SK-N-SH (cell line): ENCODE measurements around the gene CDH9. TPM values are rescaled to one million over a fixed set of nuclear protein-coding genes. Genes with fewer than 3 reads are reported as not detected.

ENCODE experiments used
- CTCF ChIA-PET: fragments of 300-600, 350-600 bp; formaldehyde crosslinking; extraction: SDS; loops from one replicate; lab custom pipeline; 2021; lab: Yijun Ruan, JAX
- POLR2A ChIA-PET: fragments of 350-600 bp; sonication (Branson Sonifier 250); formaldehyde crosslinking; extraction: SDS; loops from one replicate; lab custom pipeline; 2020; ENCODE audit warnings: antibody characterized with exemption, inconsistent platforms; lab: Yijun Ruan, JAX
- DNase-seq: peaks from one replicate; pipeline ENCODE4 v3.0.0; 2012
- H2AFZ ChIP-seq: fragments of 200-600 bp; sonication (generic); 2 replicates; pipeline ENCODE4 v1.8.1; 2016; ENCODE audit warnings: antibody characterized with exemption, mild to moderate bottlenecking, low read depth
- H3F3A ChIP-seq: fragments of 200-600 bp; sonication (generic); replicated peaks from 2 replicates; pipeline ENCODE3; 2016; ENCODE audit warnings: antibody characterized with exemption, mild to moderate bottlenecking; ENCODE audit not compliant: insufficient read depth
- H3K27ac ChIP-seq, 2 experiments: fragments of 200-500 bp in 1 of 2; fragments of 200-600 bp in 1 of 2; sonication (Bioruptor generic) in 1 of 2; sonication (generic), shearing (Covaris generic) in 1 of 2; 2 replicates each; pipeline versions ENCODE4 v1.5.1 to v1.6.1; 2014 to 2016; ENCODE audit warnings: low read depth in 2 of 2, inconsistent platforms in 1 of 2, low read length in 1 of 2, mild to moderate bottlenecking in 1 of 2, mixed read lengths in 1 of 2
- H3K27me3 ChIP-seq: fragments of 200-600 bp; sonication (generic), shearing (Covaris generic); 2 replicates; pipeline ENCODE4 v1.6.1; 2016; ENCODE audit warnings: mixed run types; ENCODE audit not compliant: insufficient read depth
- H3K36me3 ChIP-seq, 2 experiments: fragments of 200-500 bp in 1 of 2; fragments of 200-600 bp in 1 of 2; sonication (Bioruptor generic) in 1 of 2; sonication (generic) in 1 of 2; replicated peaks in 1 of 2; 2 replicates each; pipeline versions ENCODE3 to v1.5.1; 2014 to 2016; ENCODE audit warnings: low read length in 1 of 2, mild to moderate bottlenecking in 1 of 2; ENCODE audit not compliant: insufficient read depth in 2 of 2, control insufficient read depth in 1 of 2
- H3K4me1 ChIP-seq, 2 experiments: fragments of 200-500 bp in 1 of 2; fragments of 200-600 bp in 1 of 2; sonication (Bioruptor generic) in 1 of 2; sonication (generic), shearing (Covaris generic) in 1 of 2; 2 replicates each; pipeline versions ENCODE4 v1.5.1 to v1.6.1; 2014 to 2016; ENCODE audit warnings: low read depth in 1 of 2, low read length in 1 of 2, mixed run types in 1 of 2; ENCODE audit not compliant: insufficient read depth in 2 of 2, control insufficient read depth in 1 of 2
- H3K4me2 ChIP-seq: fragments of 200-600 bp; sonication (generic), shearing (Covaris generic); 2 replicates; pipeline ENCODE4 v1.6.1; 2017; ENCODE audit warnings: mixed run types
- H3K4me3 ChIP-seq, 2 experiments: fragments of 200-500 bp in 1 of 2; fragments of 200-600 bp in 1 of 2; sonication (Bioruptor generic) in 1 of 2; sonication (generic), shearing (Covaris generic) in 1 of 2; 2 replicates each; pipeline versions ENCODE4 v1.5.1 to v1.8.1; 2014 to 2016; ENCODE audit warnings: low read depth in 2 of 2, inconsistent platforms in 1 of 2, low read length in 1 of 2, mild to moderate bottlenecking in 1 of 2, mixed read lengths in 1 of 2, moderate library complexity in 1 of 2
- H3K79me2 ChIP-seq: fragments of 200-600 bp; sonication (generic); 2 replicates; pipeline ENCODE4 v1.8.1; 2017; ENCODE audit warnings: mild to moderate bottlenecking; ENCODE audit not compliant: insufficient read depth
- H3K9ac ChIP-seq: fragments of 200-600 bp; sonication (generic); 2 replicates; pipeline ENCODE4 v1.6.1; 2017; ENCODE audit warnings: mixed run types
- H3K9me2 ChIP-seq: fragments of 200-600 bp; sonication (generic); 2 replicates; pipeline ENCODE4 v1.6.1; 2017; ENCODE audit warnings: mixed run types
- H3K9me3 ChIP-seq: fragments of 200-600 bp; sonication (generic); 2 replicates; pipeline ENCODE4 v1.6.1; 2017; ENCODE audit warnings: mixed run types, mild to moderate bottlenecking, moderate library complexity
- H4K20me1 ChIP-seq: fragments of 200-600 bp; sonication (generic); 2 replicates; pipeline ENCODE4 v1.6.1; 2017; ENCODE audit warnings: mild to moderate bottlenecking, mixed run types; ENCODE audit not compliant: insufficient read depth
- EP300 ChIP-seq, 2 experiments: IDR thresholded peaks; 2 replicates each; pipeline versions ENCODE4 v1.4.0 to v1.6.1; 2012; ENCODE audit warnings: borderline replicate concordance in 1 of 2, low read depth in 1 of 2, low read length in 1 of 2
- FOSL2 ChIP-seq: IDR thresholded peaks from 2 replicates; pipeline ENCODE4 v1.4.0; 2012; ENCODE audit warnings: low read depth, mild to moderate bottlenecking, moderate library complexity, borderline replicate concordance
- NFIC ChIP-seq: IDR thresholded peaks from 2 replicates; pipeline ENCODE4 v1.4.0; 2012; ENCODE audit warnings: borderline replicate concordance
- NRF1 ChIP-seq: IDR thresholded peaks from 2 replicates; pipeline ENCODE4 v1.6.1; 2012; ENCODE audit warnings: low read depth, mild to moderate bottlenecking, low read length
- RAD21 ChIP-seq: IDR thresholded peaks from 2 replicates; pipeline ENCODE4 v1.6.1; 2012; ENCODE audit warnings: mild to moderate bottlenecking, low read length
- SIN3A ChIP-seq: IDR thresholded peaks from 2 replicates; pipeline ENCODE4 v1.6.1; 2012; ENCODE audit warnings: low read depth, mild to moderate bottlenecking, low read length, moderate library complexity, borderline replicate concordance
- TAF1 ChIP-seq: IDR thresholded peaks from 2 replicates; pipeline ENCODE4 v1.6.1; 2012; ENCODE audit warnings: low read depth, mild to moderate bottlenecking, low read length, moderate library complexity, borderline replicate concordance
- YY1 ChIP-seq: IDR thresholded peaks from 2 replicates; pipeline ENCODE4 v1.4.0; 2012; ENCODE audit warnings: low read depth, mild to moderate bottlenecking
- WGBS: methylation state at CpG from one replicate; pipeline ENCODE4 v1.1.6; 2017; ENCODE audit warnings: low lambda C conversion rate; 5-methylcytosine and 5-hydroxymethylcytosine counted together
- polyA plus RNA-seq, 3 experiments: library from polyadenylated mRNA; depleted of rRNA; stranded (reverse); fragments of >200 nt; gene quantifications; 2 replicates each; pipeline ENCODE4 v1.2.3, GENCODE V29; 2012
- TF ChIP-seq, protein P1 (sequence below): fragments of 150-350 bp; IDR thresholded peaks from 2 replicates; pipeline ENCODE4 v1.6.1; 2016; ENCODE audit warnings: mild to moderate bottlenecking, low read depth, low read length
- TF ChIP-seq, protein P2 (sequence below): fragments of 200-600 bp; sonication (generic); IDR thresholded peaks from 2 replicates; pipeline ENCODE4 v1.6.1; 2017; ENCODE audit warnings: antibody characterized with exemption, mild to moderate bottlenecking, moderate library complexity
- TF ChIP-seq, protein P3 (sequence below): IDR thresholded peaks from 2 replicates; pipeline ENCODE4 v1.6.1; 2012; ENCODE audit warnings: mild to moderate bottlenecking, low read depth, low read length, moderate library complexity

Gene CDH9
- polyA plus RNA-seq, 1 of the 3 experiments (the other 2 are of a cell fraction) = not detected

- H3K4me3 ChIP-seq = no peak overlapping the region
- H2AFZ ChIP-seq = no peak overlapping the region
- no peaks in the 10 kb centered on the region for H3K9me3 ChIP-seq
- no peaks in the 10 kb centered on the region for H3K36me3 ChIP-seq
- H3K79me2 ChIP-seq = no peaks in the 10 kb centered on the region
- H3K27me3 ChIP-seq = no peaks in the 10 kb centered on the region
- H3K9ac ChIP-seq = no peak overlapping the region
- H3K4me2 ChIP-seq = no peak overlapping the region
- ChIA-PET POLR2A (no interaction called here), CTCF (no interaction called here)
- no peaks in the 10 kb centered on the region for H3K4me1 ChIP-seq
- TF ChIP-seq, protein P1, sequence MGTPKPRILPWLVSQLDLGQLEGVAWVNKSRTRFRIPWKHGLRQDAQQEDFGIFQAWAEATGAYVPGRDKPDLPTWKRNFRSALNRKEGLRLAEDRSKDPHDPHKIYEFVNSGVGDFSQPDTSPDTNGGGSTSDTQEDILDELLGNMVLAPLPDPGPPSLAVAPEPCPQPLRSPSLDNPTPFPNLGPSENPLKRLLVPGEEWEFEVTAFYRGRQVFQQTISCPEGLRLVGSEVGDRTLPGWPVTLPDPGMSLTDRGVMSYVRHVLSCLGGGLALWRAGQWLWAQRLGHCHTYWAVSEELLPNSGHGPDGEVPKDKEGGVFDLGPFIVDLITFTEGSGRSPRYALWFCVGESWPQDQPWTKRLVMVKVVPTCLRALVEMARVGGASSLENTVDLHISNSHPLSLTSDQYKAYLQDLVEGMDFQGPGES = no peak
- TF ChIP-seq, protein P2, sequence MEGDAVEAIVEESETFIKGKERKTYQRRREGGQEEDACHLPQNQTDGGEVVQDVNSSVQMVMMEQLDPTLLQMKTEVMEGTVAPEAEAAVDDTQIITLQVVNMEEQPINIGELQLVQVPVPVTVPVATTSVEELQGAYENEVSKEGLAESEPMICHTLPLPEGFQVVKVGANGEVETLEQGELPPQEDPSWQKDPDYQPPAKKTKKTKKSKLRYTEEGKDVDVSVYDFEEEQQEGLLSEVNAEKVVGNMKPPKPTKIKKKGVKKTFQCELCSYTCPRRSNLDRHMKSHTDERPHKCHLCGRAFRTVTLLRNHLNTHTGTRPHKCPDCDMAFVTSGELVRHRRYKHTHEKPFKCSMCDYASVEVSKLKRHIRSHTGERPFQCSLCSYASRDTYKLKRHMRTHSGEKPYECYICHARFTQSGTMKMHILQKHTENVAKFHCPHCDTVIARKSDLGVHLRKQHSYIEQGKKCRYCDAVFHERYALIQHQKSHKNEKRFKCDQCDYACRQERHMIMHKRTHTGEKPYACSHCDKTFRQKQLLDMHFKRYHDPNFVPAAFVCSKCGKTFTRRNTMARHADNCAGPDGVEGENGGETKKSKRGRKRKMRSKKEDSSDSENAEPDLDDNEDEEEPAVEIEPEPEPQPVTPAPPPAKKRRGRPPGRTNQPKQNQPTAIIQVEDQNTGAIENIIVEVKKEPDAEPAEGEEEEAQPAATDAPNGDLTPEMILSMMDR = no peak
- TF ChIP-seq EP300 (IDR thresholded peaks at IDR 0.05; ENCODE audit: borderline replicate concordance in 1 of 2, low read depth in 1 of 2, low read length in 1 of 2) = no peak
- TF ChIP-seq RAD21 = no peak
- TF ChIP-seq YY1 = no peak
- H4K20me1 ChIP-seq = no peaks in the 10 kb centered on the region
- no peaks in the 10 kb centered on the region for H3F3A ChIP-seq
- no peak for DNase-seq
- H3K9me2 ChIP-seq = no peaks in the 10 kb centered on the region
- no peak overlapping the region for H3K27ac ChIP-seq
Measured at GRCh38 chr5:27007121-27007520, 31.3 kb downstream of the CDH9 start.

GRCh38 chr5:26986985-26987384, 51.4 kb downstream of the CDH9 start:
- Histone ChIP-seq H3K9me2 (no peaks in the 10 kb centered on the region), H3K79me2 (no peaks in the 10 kb centered on the region), H3K27ac (no peak overlapping the region), H4K20me1 (no peaks in the 10 kb centered on the region), H3K36me3 (no peaks in the 10 kb centered on the region), H3K4me2 (no peak overlapping the region), H2AFZ (no peak overlapping the region), H3K9me3 (no peaks in the 10 kb centered on the region), H3K4me1 (no peaks in the 10 kb centered on the region), H3K4me3 (no peak overlapping the region), H3F3A (no peaks in the 10 kb centered on the region), H3K9ac (no peak overlapping the region), H3K27me3 (no peaks in the 10 kb centered on the region)
- 4% methylated on average over 1 of the region's 1 CpG for WGBS
- TF ChIP-seq, protein P2 = no peak
- TF ChIP-seq NFIC = no peak
- TF ChIP-seq NRF1 = no peak
- TF ChIP-seq TAF1 = no peak
- no peak for TF ChIP-seq SIN3A
- no peak for TF ChIP-seq YY1
- TF ChIP-seq, protein P1 = no peak
- no peak for TF ChIP-seq FOSL2
- TF ChIP-seq, protein P3, sequence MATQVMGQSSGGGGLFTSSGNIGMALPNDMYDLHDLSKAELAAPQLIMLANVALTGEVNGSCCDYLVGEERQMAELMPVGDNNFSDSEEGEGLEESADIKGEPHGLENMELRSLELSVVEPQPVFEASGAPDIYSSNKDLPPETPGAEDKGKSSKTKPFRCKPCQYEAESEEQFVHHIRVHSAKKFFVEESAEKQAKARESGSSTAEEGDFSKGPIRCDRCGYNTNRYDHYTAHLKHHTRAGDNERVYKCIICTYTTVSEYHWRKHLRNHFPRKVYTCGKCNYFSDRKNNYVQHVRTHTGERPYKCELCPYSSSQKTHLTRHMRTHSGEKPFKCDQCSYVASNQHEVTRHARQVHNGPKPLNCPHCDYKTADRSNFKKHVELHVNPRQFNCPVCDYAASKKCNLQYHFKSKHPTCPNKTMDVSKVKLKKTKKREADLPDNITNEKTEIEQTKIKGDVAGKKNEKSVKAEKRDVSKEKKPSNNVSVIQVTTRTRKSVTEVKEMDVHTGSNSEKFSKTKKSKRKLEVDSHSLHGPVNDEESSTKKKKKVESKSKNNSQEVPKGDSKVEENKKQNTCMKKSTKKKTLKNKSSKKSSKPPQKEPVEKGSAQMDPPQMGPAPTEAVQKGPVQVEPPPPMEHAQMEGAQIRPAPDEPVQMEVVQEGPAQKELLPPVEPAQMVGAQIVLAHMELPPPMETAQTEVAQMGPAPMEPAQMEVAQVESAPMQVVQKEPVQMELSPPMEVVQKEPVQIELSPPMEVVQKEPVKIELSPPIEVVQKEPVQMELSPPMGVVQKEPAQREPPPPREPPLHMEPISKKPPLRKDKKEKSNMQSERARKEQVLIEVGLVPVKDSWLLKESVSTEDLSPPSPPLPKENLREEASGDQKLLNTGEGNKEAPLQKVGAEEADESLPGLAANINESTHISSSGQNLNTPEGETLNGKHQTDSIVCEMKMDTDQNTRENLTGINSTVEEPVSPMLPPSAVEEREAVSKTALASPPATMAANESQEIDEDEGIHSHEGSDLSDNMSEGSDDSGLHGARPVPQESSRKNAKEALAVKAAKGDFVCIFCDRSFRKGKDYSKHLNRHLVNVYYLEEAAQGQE = no peak
- ChIA-PET CTCF (no interaction called here), POLR2A (no interaction called here)
- no peak for DNase-seq
